Stimulated activated CD4-positive, alpha-beta T cell treated with anti-CD3 and anti-CD28 coated beads, Interleukin-12 subunit alpha, Interleukin-12 subunit beta, amount 100 ng/mL, for 48 hours (primary cell): Measurements from ENCODE around the gene NOL3.

ENCODE experiments used
- DNase-seq, 3 donors: peaks; one replicate each; pipeline ENCODE4 v3.0.0-alpha.2; 2020; ENCODE audit warnings: low read depth in 2 of 3, low spot score in 1 of 3

NOL3 gene

DNA sequence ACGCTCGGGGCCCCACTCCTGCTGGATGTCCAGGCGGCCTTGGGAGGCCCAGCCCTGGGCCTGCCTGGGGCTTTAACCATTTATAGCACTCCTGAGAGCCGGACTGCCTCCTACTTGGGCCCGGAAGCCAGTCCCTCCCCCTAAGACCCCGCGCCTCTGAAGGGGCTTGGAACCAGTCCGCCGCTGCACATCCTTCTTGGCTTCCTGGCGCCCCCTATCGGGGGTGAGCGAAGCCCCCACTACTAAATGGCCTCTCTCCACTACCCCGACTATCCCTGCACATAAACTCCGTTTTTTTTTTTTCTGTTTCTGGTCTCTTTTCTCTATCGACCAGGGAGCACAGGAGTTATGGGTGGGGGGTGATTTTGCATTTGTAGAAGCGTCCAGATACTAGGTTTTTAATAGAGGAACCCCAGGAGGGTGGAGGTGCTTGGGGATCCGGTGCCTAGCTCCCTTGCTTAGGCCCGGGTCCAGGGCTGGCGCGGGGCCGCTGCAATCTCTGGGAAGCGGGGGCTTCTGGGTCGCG is 633 bp upstream of the NOL3 start:
- no peak for DNase-seq

DNA sequence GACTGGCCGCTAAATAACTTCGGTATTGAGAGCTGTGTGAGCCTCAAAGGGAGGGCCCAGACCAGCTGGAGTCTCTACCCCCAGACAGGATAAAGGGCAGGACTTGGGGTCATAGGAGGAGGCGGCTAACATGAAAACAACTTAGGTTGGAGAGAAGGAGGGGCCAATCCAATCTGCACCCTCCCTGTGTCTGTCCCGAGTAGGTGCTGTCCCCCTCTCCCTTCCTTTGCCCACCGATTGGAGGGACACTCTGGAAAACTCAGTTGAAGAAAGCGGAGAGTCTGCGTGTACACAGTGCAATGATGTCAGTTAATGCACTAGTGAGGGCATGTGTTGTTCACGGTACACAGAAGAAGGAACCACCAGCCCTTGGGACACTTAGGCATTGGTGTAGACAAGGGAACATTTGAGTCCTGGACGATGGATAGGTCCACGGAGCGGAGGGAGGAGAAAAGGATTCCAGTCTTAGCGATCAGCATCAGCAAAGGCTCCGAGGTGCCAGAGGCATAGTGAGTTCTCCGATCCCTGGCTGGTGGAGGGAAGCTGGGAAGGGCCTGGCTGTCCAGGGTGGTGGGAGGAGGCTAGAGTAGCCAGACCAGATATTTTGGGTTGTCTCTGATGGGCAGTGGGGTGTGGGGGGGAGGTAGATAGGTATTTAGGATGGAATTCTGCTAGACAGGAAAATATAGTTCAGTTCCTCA is 761 bp downstream of the NOL3 start:
- no peak for DNase-seq

DNA sequence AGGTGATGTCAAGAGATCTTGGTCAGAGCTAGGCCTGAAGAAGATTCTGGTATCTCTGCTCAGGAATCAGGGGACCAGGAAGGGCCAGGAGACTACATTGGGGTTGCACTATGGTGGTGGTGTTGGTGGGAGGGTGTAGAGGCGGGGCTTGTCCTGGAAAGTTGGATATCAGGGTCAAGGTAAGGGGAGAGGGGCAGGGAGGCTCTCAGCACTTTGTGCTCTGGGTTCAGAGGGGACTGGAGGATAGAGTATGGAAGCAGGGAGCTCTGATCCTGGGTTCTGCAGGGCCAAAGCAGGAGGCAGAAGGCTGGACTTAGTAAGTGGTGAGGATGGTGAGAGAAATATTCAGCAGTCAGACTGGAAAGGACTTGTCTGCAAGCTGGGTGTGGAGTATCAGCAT is 3.0 kb downstream of the NOL3 start:
- no peak for DNase-seq

DNA sequence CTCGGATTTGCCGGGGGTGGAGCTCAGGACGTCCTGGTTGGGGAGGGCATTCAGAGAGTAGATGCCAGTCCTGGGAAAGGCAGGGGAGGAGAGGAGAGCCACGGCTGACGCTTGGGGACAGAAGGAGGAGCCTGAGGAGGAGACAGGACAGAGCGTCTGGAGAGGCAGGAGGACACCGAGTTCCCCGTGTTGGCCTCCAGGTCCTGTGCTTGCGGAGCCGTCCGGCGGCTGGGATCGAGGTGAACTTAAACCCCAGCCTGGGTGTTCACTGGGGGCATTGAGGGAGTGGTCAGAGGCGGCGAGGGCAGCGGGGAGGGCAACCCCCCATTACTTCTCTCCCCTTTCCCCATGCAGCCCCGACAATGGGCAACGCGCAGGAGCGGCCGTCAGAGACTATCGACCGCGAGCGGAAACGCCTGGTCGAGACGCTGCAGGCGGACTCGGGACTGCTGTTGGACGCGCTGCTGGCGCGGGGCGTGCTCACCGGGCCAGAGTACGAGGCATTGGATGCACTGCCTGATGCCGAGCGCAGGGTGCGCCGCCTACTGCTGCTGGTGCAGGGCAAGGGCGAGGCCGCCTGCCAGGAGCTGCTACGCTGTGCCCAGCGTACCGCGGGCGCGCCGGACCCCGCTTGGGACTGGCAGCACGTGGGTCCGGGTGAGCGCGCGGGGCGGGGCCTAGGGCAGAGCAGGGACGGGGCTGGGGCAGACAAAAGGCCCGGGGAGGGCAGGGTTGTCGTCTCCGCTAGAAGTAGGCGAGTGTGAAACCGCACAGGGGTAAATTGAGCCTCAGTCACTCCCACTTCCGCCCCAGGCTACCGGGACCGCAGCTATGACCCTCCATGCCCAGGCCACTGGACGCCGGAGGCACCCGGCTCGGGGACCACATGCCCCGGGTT is 3.7 kb downstream of the NOL3 start:
- DNase-seq: peak in 1 of 3 donors; percentile 55

DNA sequence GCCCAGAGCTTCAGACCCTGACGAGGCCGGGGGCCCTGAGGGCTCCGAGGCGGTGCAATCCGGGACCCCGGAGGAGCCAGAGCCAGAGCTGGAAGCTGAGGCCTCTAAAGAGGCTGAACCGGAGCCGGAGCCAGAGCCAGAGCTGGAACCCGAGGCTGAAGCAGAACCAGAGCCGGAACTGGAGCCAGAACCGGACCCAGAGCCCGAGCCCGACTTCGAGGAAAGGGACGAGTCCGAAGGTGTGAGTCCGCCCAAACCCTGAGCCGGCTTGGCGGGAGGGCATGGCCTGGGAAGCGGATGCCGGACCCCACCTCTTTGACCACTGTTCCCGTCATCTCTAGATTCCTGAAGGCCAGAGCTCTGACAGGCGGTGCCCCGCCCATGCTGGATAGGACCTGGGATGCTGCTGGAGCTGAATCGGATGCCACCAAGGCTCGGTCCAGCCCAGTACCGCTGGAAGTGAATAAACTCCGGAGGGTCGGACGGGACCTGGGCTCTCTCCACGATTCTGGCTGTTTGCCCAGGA is 4.4 kb downstream of the NOL3 start:
- no peak for DNase-seq

DNA sequence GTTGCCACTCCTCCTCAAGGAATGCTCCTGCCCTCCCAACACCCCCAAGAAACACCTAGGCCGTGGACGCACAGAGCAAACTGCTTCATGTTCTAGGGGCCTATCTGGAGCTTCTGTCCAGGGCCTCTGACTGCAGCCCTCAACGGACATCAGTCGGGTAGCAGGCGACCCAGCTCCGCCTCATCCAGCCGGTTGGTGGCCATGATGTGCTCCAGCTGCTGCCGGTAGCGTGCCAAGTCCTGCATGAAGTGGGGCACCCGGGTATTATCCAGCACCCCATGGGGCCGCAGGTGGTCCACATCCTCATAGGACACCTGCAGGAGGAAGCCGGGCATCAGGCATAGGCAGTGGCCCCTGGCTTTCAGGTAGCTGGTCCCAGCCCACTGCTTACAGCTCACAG is 6.3 kb downstream of the NOL3 start:
- DNase-seq: no peak

DNA sequence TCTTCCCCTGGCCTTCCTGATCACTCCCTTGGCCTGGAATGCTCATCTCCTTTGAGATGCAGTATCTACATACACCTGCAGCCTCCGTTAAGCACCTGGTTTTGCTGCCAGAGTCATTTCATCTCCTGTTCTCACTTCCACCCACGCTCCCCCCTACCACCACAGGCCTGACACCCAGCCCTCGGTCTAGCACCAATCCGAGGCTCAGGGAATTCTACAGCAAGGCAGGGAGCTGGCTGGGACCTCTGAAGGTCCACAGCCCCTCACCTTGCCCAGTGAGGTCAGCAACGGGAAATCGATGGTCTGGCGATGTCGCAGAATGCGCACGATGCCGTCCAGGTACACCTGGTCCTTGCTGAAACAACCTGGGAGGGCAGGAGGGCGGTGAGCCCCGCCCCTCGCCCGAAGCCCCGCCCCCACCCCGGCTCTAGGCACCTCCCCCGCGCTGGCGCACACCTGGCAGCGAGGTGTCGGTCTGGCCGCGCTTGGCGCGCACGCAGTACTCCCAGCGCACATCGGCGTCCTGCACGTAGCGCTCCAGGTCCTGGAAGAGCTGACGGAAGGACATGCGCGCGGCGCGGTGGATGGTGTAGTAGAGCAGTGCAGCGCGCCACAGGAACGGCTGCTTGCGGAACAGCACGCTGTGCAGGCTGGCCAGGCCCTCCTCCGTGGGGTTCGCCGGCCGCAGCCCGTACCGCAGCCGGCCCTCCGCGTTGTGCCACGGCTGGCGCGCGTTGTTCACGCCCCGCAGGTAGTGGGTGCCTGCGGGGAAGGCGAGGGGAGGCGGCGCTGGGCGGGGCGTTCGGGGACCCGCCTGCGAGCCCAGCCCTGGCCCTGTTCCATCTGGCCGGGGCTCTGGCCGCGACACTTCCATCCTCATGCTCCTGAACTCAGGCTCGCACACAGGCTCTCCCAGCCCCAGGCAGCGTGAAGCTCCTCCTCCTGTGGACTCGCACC is 7.7 kb downstream of the NOL3 start:
- no peak for DNase-seq

DNA sequence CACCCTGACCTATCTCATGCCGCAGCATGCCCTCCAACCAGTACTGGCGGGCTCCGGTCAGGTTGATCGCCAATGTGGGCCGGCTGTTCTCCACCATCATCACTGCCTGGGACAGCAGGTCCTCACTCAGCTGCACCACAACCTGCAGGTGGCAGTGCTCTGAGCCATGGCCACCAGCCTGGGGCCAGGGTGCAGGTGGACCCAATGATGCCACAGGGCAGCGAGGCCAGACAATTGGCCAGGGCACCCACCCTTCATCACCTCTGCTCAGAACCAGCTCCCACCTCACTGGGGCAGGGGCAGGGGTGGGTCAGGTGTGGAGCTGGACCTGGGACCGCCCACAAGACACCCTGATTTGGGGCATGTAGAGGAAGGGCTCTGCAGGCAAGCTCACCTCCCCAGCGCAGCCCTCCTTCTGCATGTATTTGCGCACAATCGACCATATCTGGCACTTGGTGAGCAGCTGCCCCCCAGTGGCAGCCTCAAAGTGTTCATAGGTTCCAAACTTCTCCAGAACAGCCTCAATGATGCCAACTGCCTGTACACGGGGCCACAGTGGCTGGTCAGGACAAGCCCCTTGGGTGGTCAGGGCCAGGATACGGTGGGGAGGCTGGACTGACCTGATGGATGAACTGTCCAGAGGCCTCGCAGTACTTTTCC is 9.2 kb downstream of the NOL3 start:
- DNase-seq: no peak

DNA sequence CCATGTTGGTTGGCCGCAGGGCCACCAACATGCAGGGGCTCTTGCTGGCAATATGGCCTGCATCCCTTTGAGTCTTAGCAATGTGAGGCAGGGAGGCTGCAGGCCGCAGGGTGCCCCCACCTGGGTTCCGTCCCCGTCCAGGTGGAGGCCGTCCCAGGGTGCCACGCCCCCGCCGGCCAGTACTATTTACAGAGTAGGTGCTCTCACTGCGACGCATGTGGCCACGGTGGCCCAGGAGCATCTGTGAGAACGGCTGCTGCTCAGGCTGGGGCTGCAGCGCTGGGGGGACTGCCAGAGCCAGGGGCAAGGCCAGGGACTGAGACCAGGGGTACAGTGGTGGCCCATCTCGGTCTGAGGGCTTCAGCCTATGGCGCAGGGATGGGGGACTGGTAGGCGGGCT is 9.8 kb downstream of the NOL3 start:
- DNase-seq: no peak

DNA sequence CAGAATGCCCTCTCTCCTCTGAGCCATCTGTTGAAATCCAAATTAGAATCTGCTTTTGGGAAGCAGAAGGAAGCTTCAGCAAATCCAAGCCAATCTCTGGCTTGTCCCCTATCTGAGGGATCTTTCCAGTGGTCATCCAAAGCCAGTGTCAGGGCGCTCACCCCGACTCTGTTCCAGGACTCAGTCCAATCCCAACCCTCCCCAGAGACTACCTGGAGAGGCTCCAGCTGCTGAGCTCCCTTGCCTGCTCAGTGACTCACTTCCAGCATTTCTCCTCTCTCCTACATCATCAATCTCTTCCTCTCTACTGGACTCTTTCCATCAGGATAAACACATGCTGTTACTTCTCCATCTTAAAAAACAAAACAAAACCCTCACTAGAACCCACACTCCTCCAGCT is 11.0 kb downstream of the NOL3 start:
- DNase-seq: no peak

DNA sequence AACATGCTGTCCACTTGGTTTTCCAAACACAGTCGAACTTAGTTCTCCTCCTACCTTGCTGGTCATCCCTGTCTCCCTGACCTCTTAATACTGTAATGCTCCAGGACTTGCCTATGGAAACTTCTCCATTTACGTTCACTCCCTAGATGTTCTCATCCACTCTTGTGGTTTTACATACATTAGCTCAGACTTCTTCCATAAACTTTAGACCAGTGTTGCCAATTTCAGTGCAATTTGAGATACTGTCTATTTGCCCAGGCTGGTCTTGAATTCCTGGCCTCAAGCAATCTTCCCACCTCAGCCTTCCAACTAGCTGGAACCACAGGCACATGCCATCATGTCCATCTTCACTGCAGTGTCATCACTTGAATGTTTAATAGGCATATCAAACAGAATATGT is 11.9 kb downstream of the NOL3 start:
- no peak for DNase-seq

DNA sequence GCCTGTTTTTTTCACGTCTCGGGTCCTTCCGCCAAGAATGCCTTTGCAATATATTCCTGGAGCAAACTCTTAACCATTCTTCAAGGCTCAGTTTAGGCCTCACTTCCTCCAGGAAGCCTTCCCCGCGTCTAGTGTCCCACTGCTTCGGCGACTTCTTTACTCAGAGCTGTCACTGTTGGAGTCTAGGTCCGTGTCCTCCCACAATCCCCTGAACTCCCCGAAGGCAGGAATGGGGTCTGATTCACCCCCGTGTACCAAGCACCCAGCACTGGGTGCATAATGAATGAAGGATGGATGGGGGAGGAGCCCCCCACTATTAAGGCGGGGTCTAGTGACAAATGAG is 12.9 kb downstream of the NOL3 start:
- no peak for DNase-seq

DNA sequence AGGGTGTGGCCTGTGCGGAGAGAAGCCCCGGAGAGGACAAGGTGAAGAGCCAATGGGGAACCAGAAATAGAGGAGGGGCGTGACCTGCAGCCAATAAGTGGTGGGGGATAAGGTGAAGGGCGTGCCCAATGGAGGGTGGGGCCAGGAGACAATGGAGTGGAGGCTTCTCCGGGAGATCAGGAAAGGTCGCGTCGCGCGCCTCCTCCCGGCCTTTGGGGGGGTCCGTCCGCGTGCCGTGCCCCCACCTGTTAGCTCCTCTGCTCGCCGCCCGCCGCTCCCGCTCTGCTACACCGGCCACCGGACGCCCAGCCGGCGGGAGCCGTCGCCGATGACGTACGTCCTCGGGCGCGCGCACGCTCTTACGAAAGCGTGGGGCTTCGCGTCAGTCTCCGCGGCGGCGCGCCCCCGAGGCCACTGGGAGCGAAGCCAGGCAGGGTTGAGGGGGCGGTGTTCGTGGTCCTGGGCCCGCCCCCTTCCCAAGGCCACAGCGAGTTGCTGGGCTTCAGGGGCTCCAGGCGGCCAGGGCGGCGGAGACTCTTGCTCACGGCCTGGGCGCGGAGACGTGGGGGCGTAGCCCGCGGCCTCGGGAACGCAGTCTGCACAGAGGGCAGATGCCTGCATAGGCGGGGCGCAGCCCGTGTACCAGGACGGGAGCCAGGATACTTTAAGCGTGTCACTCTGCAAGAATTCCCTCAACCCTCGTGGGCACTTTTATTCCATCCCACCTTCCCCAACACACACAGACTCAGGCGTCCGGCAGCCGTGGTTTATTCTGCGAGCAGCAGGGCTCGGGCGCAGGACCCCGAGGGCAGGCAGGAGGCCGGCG is 13.5 kb downstream of the NOL3 start, which contains the start of gene MATCAP1:
TSS of gene MATCAP1 (minus strand) at position 337 of the 826 bp plus-strand sequence. CDS start 3,353 bp downstream, outside the sequence.
- peak; percentile 88 to 92 (median 91) for DNase-seq

DNA sequence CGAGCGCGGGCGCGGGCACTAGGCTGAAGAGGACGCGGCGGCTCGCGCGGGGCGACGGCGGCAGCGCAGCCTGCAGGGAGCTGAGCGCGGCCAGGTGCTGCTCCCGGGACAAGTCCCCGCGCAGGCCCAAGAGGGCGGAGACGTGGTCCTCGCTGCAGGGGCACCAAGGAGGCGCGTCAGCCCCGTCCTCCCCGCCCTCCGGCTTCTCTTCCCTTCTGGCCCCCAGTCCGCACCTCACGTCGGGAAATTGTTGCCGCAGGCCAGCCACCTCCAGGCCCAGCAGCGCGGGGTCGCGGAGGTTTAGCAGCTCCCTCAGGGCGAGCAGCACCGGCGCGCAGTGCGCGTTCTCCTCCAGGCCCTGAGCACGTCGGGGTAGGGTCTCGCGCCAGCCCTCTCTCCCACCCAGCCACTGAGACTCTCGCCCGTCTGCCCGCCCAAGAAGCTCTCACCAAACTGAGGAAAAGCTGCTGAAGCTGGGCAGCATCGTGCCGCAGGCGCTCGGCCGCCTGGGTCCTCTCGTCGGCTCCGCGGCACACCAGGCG is 14.2 kb downstream of the NOL3 start:
- no peak for DNase-seq

DNA sequence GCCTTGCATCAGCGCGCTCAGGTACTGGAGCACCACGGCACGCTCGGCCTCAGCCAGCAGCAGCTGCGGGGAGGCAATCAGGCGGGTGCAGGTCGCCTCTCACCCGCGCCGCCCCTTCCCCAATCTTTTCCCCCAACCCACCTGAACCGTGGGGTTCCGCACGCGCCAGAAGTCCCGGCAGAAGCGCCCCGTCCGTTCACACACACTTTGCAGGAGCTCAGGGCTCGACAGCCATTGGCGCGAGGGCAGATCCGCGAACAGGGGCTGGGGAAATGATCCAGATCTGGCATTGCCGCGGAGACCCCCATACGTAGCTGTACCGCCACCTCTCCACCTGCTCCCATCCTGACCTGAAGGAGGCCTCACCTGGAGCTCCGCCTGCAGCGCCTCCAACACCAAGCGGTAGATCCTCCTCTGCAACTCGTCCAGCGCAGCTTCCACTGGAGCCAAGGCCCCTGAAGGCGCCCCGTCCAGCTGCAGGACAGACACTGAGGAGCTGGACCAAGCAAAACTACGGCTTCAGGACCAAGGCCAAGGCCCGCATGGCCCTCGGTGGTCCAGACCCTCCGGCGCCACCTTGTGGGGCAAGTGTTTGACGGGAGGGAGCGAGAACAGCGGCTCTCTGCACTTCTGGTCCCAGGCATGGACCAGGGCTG is 14.8 kb downstream of the NOL3 start:
- DNase-seq: peak; percentile 69 to 84 (median 82)

DNA sequence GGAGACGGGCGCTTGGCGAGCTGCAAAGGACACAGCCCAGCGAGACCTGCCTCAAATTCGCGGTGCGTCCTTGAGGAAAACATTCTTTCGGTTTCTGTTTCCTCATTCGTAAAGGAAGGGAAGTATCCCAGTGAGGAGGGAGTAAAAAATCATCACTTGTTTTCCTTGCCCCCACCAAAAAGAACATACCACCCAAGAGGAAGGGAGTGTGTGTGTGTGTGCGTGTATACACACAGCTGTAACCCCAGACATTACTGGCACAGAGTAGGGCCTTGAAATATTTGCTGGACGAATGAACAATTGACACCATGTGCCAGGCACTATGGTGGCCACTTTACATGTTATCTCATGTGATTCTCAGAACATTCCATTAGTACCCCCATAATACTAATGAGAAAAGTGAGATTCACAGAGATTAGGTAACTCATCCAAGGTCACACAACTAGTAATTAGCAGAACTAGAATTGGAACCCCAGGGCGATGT is 15.4 kb downstream of the NOL3 start:
- no peak for DNase-seq

DNA sequence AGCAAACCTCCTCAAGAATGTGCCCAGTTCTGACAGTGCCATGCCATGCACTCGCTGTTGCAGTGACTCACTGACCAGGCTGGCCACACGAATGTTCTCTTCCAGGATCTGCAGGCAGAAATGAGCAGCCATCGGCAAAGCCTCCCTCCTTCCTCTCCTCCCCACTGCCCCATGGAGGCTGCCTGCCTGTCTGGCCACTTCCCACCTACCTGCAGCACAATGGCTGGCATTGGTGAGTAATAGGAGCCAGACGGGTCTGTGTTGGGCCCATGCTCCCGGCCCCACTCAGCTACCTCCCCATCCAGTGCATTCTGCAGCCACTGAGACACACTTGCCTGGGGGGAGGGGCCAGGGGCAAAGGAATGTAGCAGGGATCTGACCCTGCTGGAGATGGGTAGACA is 16.2 kb downstream of the NOL3 start:
- no peak for DNase-seq

DNA sequence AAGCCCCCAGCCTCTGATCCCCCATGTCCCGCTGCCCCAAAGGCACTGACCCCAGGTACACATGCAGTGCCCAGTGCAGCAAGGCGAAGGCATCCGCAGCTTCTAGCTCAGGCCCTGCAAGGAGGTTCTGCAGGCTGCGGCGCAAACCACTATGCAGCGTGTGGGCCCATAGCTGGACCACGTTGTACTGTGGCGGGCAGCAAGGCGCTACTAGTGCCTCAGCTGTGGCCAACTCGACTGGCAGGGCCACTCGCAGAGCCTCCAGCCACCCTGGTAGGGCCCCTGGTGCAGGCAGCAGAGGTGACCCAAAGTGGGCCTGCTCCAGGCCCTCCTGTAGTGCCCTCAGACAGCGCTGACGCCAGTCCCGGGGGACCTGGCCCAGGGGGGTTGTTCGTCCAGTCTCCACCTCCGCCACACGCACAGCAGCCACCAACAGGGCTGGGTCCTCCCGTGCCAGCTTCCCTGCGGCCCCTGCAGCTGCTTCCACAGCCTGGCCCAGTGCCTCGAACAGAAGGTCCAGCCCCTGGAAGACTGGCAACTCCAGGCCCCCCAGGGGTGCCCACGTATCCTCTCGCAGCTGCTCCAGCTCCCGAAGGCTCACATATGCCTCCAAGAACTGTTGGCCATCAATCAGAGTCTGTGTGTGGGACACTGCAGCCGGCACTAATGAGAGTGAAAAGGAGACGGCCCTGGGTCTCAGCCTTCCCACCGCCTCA is 17.0 kb downstream of the NOL3 start:
- DNase-seq: no peak
